ENCODE data around the gene TTC3.
"Not testable (repeated sequence)": the region's sequence is repeated elsewhere in the genome, so short reads cannot be mapped to it uniquely, and the experiment has no call there.

Gene TTC3

GRCh38 chr21:37199057-37199924 lies 126.2 kb downstream of the TTC3 start:
- no peak for DNase-seq

- no peak for DNase-seq
Observed at GRCh38 chr21:37200641-37201480, 127.8 kb downstream of the TTC3 start.

- DNase-seq, result no peak
Observed at GRCh38 chr21:37202221-37203110, 129.4 kb downstream of the TTC3 start.

- no peak for DNase-seq
Observed at GRCh38 chr21:37204580-37204979, 131.5 kb downstream of the TTC3 start.

GRCh38 chr21:37206496-37206895 lies 133.4 kb downstream of the TTC3 start:
- no peak for DNase-seq

GRCh38 chr21:37207441-37208009 lies 134.5 kb downstream of the TTC3 start:
- no peak for DNase-seq

GRCh38 chr21:37208056-37208721 lies 135.1 kb downstream of the TTC3 start:
- DNase-seq, result peak; percentile 19 to 66

GRCh38 chr21:37208741-37209225 lies 135.7 kb downstream of the TTC3 start:
- peak in 1 of 2 donors; percentile 20 for DNase-seq

GRCh38 chr21:37210130-37210529 lies 137.1 kb downstream of the TTC3 start:
- peak in 1 of 2 donors; percentile 20 for DNase-seq

GRCh38 chr21:37210799-37211198 lies 137.7 kb downstream of the TTC3 start:
- DNase-seq, result no peak

GRCh38 chr21:37214952-37215351 lies 141.9 kb downstream of the TTC3 start:
- no peak for DNase-seq

- peak; percentile 19 to 49 for DNase-seq
Observed at GRCh38 chr21:37219761-37220432, 146.8 kb downstream of the TTC3 start.

GRCh38 chr21:37220433-37220980 lies 147.5 kb downstream of the TTC3 start:
- peak in 1 of 2 donors; percentile 57 for DNase-seq

- peak; percentile 92 to 95 for DNase-seq
Observed at GRCh38 chr21:37220981-37221664, 148.1 kb downstream of the TTC3 start.

- DNase-seq, result not testable (repeated sequence)
Observed at GRCh38 chr21:37222248-37222647, 149.2 kb downstream of the TTC3 start.

GRCh38 chr21:37223804-37224345 lies 150.8 kb downstream of the TTC3 start:
- DNase-seq, result no peak

GRCh38 chr21:37224861-37225839 lies 152.1 kb downstream of the TTC3 start:
- peak; percentile 49 to 58 for DNase-seq

All from CD4-positive, alpha-beta T cell treated with Interferon alpha-2 for 1 hour (primary cell).